Mesothelial cell of epicardium (in vitro differentiated cells): ENCODE results near the gene CYB561D1. TPM values are rescaled to one million over a fixed set of nuclear protein-coding genes. Genes with fewer than 3 reads are reported as not detected.
A peak's percentile ranks its signal among the peaks of the same experiment; 100 is the strongest.

Experiments
- DNase-seq, 2 experiments: peaks; one replicate each; pipeline ENCODE4 v3.0.0; 2021; ENCODE audit warnings: low spot score in 2 of 2; ENCODE audit not compliant: unreplicated experiment in 2 of 2
- H3K27ac Mint-ChIP-seq: 2 replicates; pipeline ENCODE4 v1.8.0; 2021; ENCODE audit warnings: mixed read lengths
- H3K27me3 Mint-ChIP-seq: 2 replicates; pipeline ENCODE4 v1.8.0; 2021; ENCODE audit warnings: low read depth, mixed read lengths
- H3K36me3 Mint-ChIP-seq: 2 replicates; pipeline ENCODE4 v1.8.0; 2021; ENCODE audit warnings: mixed read lengths
- H3K4me1 Mint-ChIP-seq: 2 replicates; pipeline ENCODE4 v1.8.0; 2021; ENCODE audit warnings: mixed read lengths
- H3K4me3 Mint-ChIP-seq: 2 replicates; pipeline ENCODE4 v1.8.0; 2021; ENCODE audit warnings: mild to moderate bottlenecking, moderate library complexity, mixed read lengths
- H3K9me3 Mint-ChIP-seq: 2 replicates; pipeline ENCODE4 v1.8.0; 2021; ENCODE audit warnings: mixed read lengths
- CTCF ChIP-seq: fragments of 200-600 bp; sonication (generic); IDR thresholded peaks from one replicate; pipeline ENCODE4 v1.5.0; 2021; ENCODE audit warnings: antibody characterized with exemption; ENCODE audit not compliant: unreplicated experiment
- total RNA-seq: library from RNA; stranded (reverse); gene quantifications from 3 replicates; pipeline ENCODE4 v1.2.1, GENCODE V29; 2021

CYB561D1 gene
- total RNA-seq, 1 donor from 2014 or later: 9.5 TPM

- no peaks in the 10 kb centered on the region for H3K4me1 Mint-ChIP-seq
- peaks cover 91% of the 10 kb centered on the region for H3K27me3 Mint-ChIP-seq
- TF ChIP-seq CTCF: no peak
- no peaks in the 10 kb centered on the region for H3K9me3 Mint-ChIP-seq
- no peak overlapping the region for H3K27ac Mint-ChIP-seq
- DNase-seq: no peak
- no peak overlapping the region for H3K4me3 Mint-ChIP-seq
- H3K36me3 Mint-ChIP-seq: no peaks in the 10 kb centered on the region
These were observed 17.1 kb upstream of the CYB561D1 start for GRCh38 chr1:109476825-109477224.

- no peak for TF ChIP-seq CTCF
- H3K36me3 Mint-ChIP-seq: no peaks in the 10 kb centered on the region
- H3K27me3 Mint-ChIP-seq: peaks cover 90% of the 10 kb centered on the region
- peaks cover 1% of the 10 kb centered on the region for H3K4me1 Mint-ChIP-seq
- H3K4me3 Mint-ChIP-seq: no peak overlapping the region
- H3K9me3 Mint-ChIP-seq: no peaks in the 10 kb centered on the region
- no peak overlapping the region for H3K27ac Mint-ChIP-seq
- DNase-seq: no peak
These were observed 16.1 kb upstream of the CYB561D1 start for GRCh38 chr1:109477821-109478220.

- H3K4me1 Mint-ChIP-seq: peaks cover 8% of the 10 kb centered on the region
- peaks cover 80% of the 10 kb centered on the region for H3K27me3 Mint-ChIP-seq
- peak in 1 of 2 experiments; percentile 60 for DNase-seq
- H3K27ac Mint-ChIP-seq: no peak overlapping the region
- TF ChIP-seq CTCF: no peak
- H3K9me3 Mint-ChIP-seq: no peaks in the 10 kb centered on the region
- H3K36me3 Mint-ChIP-seq: no peaks in the 10 kb centered on the region
- no peak overlapping the region for H3K4me3 Mint-ChIP-seq
These were observed 15.1 kb upstream of the CYB561D1 start for GRCh38 chr1:109478806-109479205.

GRCh38 chr1:109479311-109479710, 14.6 kb upstream of the CYB561D1 start:
- no peak overlapping the region for H3K4me3 Mint-ChIP-seq

GRCh38 chr1:109479901-109480300, 14.0 kb upstream of the CYB561D1 start:
- no peak for DNase-seq
- Mint-ChIP-seq H3K36me3 (no peaks in the 10 kb centered on the region), H3K27ac (no peak overlapping the region), H3K9me3 (no peaks in the 10 kb centered on the region), H3K4me1 (peaks cover 17% of the 10 kb centered on the region), H3K4me3 (no peak overlapping the region), H3K27me3 (peaks cover 69% of the 10 kb centered on the region)
- TF ChIP-seq CTCF: no peak

More at GRCh38 chr1:109479311-109479710, 14.6 kb upstream of the CYB561D1 start:
- H3K9me3 Mint-ChIP-seq: no peaks in the 10 kb centered on the region
- no peak for TF ChIP-seq CTCF
- peaks cover 11% of the 10 kb centered on the region for H3K4me1 Mint-ChIP-seq
- H3K36me3 Mint-ChIP-seq: no peaks in the 10 kb centered on the region
- no peak overlapping the region for H3K27ac Mint-ChIP-seq
- H3K27me3 Mint-ChIP-seq: peaks cover 75% of the 10 kb centered on the region
- no peak for DNase-seq

GRCh38 chr1:109481646-109482045, 12.2 kb upstream of the CYB561D1 start:
- no peak for TF ChIP-seq CTCF
- no peaks in the 10 kb centered on the region for H3K36me3 Mint-ChIP-seq
- H3K27ac Mint-ChIP-seq: no peak overlapping the region
- peaks cover 52% of the 10 kb centered on the region for H3K27me3 Mint-ChIP-seq
- H3K9me3 Mint-ChIP-seq: no peaks in the 10 kb centered on the region
- H3K4me3 Mint-ChIP-seq: no peak overlapping the region
- DNase-seq: no peak
- H3K4me1 Mint-ChIP-seq: peaks cover 21% of the 10 kb centered on the region
